ENCODE data around the gene DCAF11. TPM values are rescaled to one million over a fixed set of nuclear protein-coding genes. Genes with fewer than 3 reads are reported as not detected.

Gene DCAF11
- total and polyA plus RNA-seq, 2 of the 13 experiments (the other 11 are each of a cell fraction or from before 2014, with no cell fraction given) = 150 to 257 TPM

DNA sequence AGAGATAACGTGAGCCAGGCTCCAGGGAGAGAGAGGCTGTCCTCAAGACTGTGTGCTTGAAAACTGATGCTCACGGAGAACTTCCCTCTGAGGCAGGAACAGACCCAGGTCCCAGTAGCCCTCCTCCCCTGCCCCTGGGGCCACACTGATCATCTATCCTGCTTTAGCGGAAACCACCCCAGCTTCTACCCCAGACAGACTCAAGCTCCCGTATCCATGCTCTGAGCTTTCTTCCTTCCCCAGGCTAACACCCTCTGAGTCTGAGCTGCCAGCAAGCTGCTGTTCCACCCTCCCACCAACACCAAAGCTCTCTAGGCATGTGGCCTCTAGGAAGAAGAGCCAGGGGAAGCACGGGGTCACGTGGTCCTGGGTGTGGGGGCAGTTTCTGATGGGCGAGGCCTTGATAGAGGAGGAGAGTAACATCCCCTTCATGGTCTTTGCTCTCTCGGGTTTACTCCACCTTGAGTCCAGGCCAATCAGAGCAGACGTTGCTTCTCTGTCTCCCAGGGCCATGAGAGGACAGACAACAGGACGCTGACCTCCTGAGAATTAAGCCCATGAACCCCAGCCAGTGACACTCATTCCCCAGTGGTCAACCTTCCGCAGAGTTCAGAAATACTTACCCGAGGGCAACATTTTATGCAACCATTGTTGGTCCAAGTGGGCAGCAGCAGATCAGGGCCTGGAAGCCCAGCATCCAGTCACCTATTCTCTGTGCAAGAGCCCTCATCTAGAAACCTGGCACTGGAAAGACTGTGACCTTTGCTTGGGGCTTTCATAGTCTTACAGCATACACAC, 19.1 kb upstream of the DCAF11 start (continued):
- TF ChIP-seq, protein P1, sequence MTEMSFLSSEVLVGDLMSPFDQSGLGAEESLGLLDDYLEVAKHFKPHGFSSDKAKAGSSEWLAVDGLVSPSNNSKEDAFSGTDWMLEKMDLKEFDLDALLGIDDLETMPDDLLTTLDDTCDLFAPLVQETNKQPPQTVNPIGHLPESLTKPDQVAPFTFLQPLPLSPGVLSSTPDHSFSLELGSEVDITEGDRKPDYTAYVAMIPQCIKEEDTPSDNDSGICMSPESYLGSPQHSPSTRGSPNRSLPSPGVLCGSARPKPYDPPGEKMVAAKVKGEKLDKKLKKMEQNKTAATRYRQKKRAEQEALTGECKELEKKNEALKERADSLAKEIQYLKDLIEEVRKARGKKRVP (CRISPR knock-in tag; IDR thresholded peaks at IDR 0.05) = peak in 1 of 2 experiments; percentile 71; a peak in 1 of 4 replicates
- TF ChIP-seq RBAK (CRISPR knock-in tag; IDR thresholded peaks at IDR 0.05) (peak; percentile 90), ZNF550 (CRISPR knock-in tag; IDR thresholded peaks at IDR 0.05; ENCODE audit: borderline replicate concordance) (peak; percentile 89; the same call in 1 of the 2 replicates), ZNF317 (CRISPR knock-in tag; IDR thresholded peaks at IDR 0.05) (peak; percentile 91), ZFP36L2 (CRISPR knock-in tag; IDR thresholded peaks at IDR 0.05) (peak; percentile 94), NFYB (CRISPR knock-in tag; IDR thresholded peaks at IDR 0.05) (peak; percentile 90), U2AF1 (optimal IDR thresholded peaks at IDR 0.05; ENCODE audit: low read depth, low read length) (no peak), ATAD3A (CRISPR knock-in tag; IDR thresholded peaks at IDR 0.05) (peak; percentile 62), ZNF703 (CRISPR knock-in tag; IDR thresholded peaks at IDR 0.05; ENCODE audit: borderline replicate concordance) (no peak), ARNTL (CRISPR knock-in tag; IDR thresholded peaks at IDR 0.05) (peak; percentile 100), JUN (CRISPR knock-in tag; IDR thresholded peaks at IDR 0.05) (peak; percentile 85)
- TF ChIP-seq, protein P2, sequence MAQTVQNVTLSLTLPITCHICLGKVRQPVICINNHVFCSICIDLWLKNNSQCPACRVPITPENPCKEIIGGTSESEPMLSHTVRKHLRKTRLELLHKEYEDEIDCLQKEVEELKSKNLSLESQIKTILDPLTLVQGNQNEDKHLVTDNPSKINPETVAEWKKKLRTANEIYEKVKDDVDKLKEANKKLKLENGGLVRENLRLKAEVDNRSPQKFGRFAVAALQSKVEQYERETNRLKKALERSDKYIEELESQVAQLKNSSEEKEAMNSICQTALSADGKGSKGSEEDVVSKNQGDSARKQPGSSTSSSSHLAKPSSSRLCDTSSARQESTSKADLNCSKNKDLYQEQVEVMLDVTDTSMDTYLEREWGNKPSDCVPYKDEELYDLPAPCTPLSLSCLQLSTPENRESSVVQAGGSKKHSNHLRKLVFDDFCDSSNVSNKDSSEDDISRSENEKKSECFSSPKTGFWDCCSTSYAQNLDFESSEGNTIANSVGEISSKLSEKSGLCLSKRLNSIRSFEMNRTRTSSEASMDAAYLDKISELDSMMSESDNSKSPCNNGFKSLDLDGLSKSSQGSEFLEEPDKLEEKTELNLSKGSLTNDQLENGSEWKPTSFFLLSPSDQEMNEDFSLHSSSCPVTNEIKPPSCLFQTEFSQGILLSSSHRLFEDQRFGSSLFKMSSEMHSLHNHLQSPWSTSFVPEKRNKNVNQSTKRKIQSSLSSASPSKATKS (CRISPR knock-in tag; IDR thresholded peaks at IDR 0.05) = no peak
- TF ChIP-seq, protein P3, sequence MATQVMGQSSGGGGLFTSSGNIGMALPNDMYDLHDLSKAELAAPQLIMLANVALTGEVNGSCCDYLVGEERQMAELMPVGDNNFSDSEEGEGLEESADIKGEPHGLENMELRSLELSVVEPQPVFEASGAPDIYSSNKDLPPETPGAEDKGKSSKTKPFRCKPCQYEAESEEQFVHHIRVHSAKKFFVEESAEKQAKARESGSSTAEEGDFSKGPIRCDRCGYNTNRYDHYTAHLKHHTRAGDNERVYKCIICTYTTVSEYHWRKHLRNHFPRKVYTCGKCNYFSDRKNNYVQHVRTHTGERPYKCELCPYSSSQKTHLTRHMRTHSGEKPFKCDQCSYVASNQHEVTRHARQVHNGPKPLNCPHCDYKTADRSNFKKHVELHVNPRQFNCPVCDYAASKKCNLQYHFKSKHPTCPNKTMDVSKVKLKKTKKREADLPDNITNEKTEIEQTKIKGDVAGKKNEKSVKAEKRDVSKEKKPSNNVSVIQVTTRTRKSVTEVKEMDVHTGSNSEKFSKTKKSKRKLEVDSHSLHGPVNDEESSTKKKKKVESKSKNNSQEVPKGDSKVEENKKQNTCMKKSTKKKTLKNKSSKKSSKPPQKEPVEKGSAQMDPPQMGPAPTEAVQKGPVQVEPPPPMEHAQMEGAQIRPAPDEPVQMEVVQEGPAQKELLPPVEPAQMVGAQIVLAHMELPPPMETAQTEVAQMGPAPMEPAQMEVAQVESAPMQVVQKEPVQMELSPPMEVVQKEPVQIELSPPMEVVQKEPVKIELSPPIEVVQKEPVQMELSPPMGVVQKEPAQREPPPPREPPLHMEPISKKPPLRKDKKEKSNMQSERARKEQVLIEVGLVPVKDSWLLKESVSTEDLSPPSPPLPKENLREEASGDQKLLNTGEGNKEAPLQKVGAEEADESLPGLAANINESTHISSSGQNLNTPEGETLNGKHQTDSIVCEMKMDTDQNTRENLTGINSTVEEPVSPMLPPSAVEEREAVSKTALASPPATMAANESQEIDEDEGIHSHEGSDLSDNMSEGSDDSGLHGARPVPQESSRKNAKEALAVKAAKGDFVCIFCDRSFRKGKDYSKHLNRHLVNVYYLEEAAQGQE (IDR thresholded peaks at IDR 0.05; ENCODE audit: borderline replicate concordance in 1 of 2, low read depth in 1 of 2, low read length in 2 of 2) = peak in 1 of 2 experiments; percentile 79; a peak in 2 of 4 replicates
- TF ChIP-seq, protein P4, sequence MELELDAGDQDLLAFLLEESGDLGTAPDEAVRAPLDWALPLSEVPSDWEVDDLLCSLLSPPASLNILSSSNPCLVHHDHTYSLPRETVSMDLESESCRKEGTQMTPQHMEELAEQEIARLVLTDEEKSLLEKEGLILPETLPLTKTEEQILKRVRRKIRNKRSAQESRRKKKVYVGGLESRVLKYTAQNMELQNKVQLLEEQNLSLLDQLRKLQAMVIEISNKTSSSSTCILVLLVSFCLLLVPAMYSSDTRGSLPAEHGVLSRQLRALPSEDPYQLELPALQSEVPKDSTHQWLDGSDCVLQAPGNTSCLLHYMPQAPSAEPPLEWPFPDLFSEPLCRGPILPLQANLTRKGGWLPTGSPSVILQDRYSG (CRISPR knock-in tag; IDR thresholded peaks at IDR 0.05) = peak; percentile 18; the same call in 1 of the 2 replicates
- TF ChIP-seq, protein P5, sequence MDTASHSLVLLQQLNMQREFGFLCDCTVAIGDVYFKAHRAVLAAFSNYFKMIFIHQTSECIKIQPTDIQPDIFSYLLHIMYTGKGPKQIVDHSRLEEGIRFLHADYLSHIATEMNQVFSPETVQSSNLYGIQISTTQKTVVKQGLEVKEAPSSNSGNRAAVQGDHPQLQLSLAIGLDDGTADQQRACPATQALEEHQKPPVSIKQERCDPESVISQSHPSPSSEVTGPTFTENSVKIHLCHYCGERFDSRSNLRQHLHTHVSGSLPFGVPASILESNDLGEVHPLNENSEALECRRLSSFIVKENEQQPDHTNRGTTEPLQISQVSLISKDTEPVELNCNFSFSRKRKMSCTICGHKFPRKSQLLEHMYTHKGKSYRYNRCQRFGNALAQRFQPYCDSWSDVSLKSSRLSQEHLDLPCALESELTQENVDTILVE (CRISPR knock-in tag; IDR thresholded peaks at IDR 0.05) = peak; percentile 99
- TF ChIP-seq, protein P6, sequence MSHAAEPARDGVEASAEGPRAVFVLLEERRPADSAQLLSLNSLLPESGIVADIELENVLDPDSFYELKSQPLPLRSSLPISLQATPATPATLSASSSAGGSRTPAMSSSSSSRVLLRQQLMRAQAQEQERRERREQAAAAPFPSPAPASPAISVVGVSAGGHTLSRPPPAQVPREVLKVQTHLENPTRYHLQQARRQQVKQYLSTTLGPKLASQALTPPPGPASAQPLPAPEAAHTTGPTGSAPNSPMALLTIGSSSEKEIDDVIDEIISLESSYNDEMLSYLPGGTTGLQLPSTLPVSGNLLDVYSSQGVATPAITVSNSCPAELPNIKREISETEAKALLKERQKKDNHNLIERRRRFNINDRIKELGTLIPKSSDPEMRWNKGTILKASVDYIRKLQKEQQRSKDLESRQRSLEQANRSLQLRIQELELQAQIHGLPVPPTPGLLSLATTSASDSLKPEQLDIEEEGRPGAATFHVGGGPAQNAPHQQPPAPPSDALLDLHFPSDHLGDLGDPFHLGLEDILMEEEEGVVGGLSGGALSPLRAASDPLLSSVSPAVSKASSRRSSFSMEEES (CRISPR knock-in tag; IDR thresholded peaks at IDR 0.05) = peak; percentile 99
